Keratinocyte (primary cell): Measurements from ENCODE around the gene DBNDD1. TPM values are rescaled to one million over a fixed set of nuclear protein-coding genes. Genes with fewer than 3 reads are reported as not detected.

Source experiments
- DNase-seq: peaks from one replicate; pipeline ENCODE4 v3.0.0-alpha.2; 2011; ENCODE audit warnings: low read depth, missing footprints, low spot score
- FAIRE-seq: peaks from 2 replicates; lab custom pipeline; 2011; peaks lifted over from hg19 to GRCh38; lab: Jason Lieb, UNC
- H2AFZ ChIP-seq: 2 replicates; pipeline ENCODE4 v1.6.0; 2012; ENCODE audit warnings: low read length, control low read depth, inconsistent platforms; ENCODE audit not compliant: control insufficient read depth
- H3K27ac ChIP-seq: 2 replicates; pipeline ENCODE4 v1.5.1; 2011; ENCODE audit warnings: low read length; ENCODE audit not compliant: control insufficient read depth, insufficient read depth
- H3K27me3 ChIP-seq: 3 replicates; pipeline ENCODE4 v1.6.0; 2011; ENCODE audit warnings: low read length; ENCODE audit not compliant: control insufficient read depth, insufficient read depth; ENCODE audit errors: extremely low read depth
- H3K36me3 ChIP-seq, 2 experiments: 2 replicates in 1 of 2; 3 replicates in 1 of 2; pipeline ENCODE4 v1.5.1; 2011; ENCODE audit warnings: low read length in 2 of 2, mild to moderate bottlenecking in 1 of 2; ENCODE audit not compliant: control insufficient read depth in 2 of 2, insufficient read depth in 2 of 2; ENCODE audit errors: extremely low read depth in 1 of 2
- H3K4me1 ChIP-seq: 3 replicates; pipeline ENCODE4 v1.5.1; 2011; ENCODE audit warnings: low read length; ENCODE audit not compliant: control insufficient read depth, insufficient read depth; ENCODE audit errors: extremely low read depth
- H3K4me2 ChIP-seq: 3 replicates; pipeline ENCODE4 v1.6.0; 2011; ENCODE audit warnings: low read depth, low read length; ENCODE audit not compliant: control insufficient read depth, insufficient read depth; ENCODE audit errors: extremely low read depth
- H3K4me3 ChIP-seq, 3 experiments: fragments of 200-600 bp in 1 of 3; sonication (generic) in 1 of 3; 2 replicates in 2 of 3; 3 replicates in 1 of 3; pipeline ENCODE4 v1.5.1; 2011 to 2016; ENCODE audit warnings: low read length in 3 of 3, mild to moderate bottlenecking in 3 of 3, control low read depth in 2 of 3, inconsistent platforms in 1 of 3, low read depth in 1 of 3, mixed read lengths in 1 of 3, mixed run types in 1 of 3, moderate library complexity in 1 of 3; ENCODE audit not compliant: control insufficient read depth in 2 of 3, insufficient read depth in 2 of 3; ENCODE audit errors: extremely low read depth in 1 of 3
- H3K79me2 ChIP-seq: 2 replicates; pipeline ENCODE4 v1.6.0; 2012; ENCODE audit warnings: low read length; ENCODE audit not compliant: control insufficient read depth, insufficient read depth
- H3K9ac ChIP-seq: 3 replicates; pipeline ENCODE4 v1.6.0; 2011; ENCODE audit warnings: low read length; ENCODE audit not compliant: control insufficient read depth, insufficient read depth; ENCODE audit errors: extremely low read depth
- H3K9me1 ChIP-seq: 3 replicates; pipeline ENCODE4 v1.6.0; 2011; ENCODE audit warnings: low read length; ENCODE audit not compliant: control insufficient read depth, insufficient read depth; ENCODE audit errors: extremely low read depth
- H3K9me3 ChIP-seq: 2 replicates; pipeline ENCODE4 v1.5.1; 2012; ENCODE audit warnings: low read depth, low read length; ENCODE audit not compliant: control insufficient read depth
- H4K20me1 ChIP-seq: 3 replicates; pipeline ENCODE4 v1.6.0; 2011; ENCODE audit warnings: low read length; ENCODE audit not compliant: control insufficient read depth, insufficient read depth; ENCODE audit errors: extremely low read depth
- EZH2 ChIP-seq: IDR thresholded peaks from one replicate; pipeline ENCODE4 v1.6.1; 2012; ENCODE audit warnings: inconsistent platforms, mild to moderate bottlenecking, low read length, moderate library complexity
- dilution Hi-C: fragments of 300-500 bp; cut with MboI; formaldehyde crosslinking; loops from one replicate; pipeline ENCODE4 v1.7.0; 2020; ENCODE audit warnings: low sequenced_read_pairs; ENCODE audit not compliant: extremely low pct_ligation_motif_present
- polyA plus RNA-seq, 5 experiments: library from polyadenylated mRNA; depleted of rRNA in 3 of 5; stranded (reverse) in 3 of 5; stranded (forward) in 1 of 5; unstranded in 1 of 5; fragments of >200 nt; gene quantifications; 1 replicate in 1 of 5; 2 replicates in 3 of 5; 3 replicates in 1 of 5; pipeline versions ENCODE4 v1.2.1 to v1.2.3, GENCODE V29; 2011 to 2012; ENCODE audit warnings: missing spikeins in 2 of 5, low read depth in 1 of 5, low replicate concordance in 1 of 5
- TF ChIP-seq, protein P1 (sequence below), 3 experiments: IDR thresholded peaks in 1 of 3; conservative IDR thresholded peaks in 1 of 3; optimal IDR thresholded peaks in 1 of 3; 2 replicates in 2 of 3; 3 replicates in 1 of 3; pipeline versions ENCODE3 to v1.5.1; 2011; ENCODE audit warnings: low read length in 3 of 3, mild to moderate bottlenecking in 3 of 3, moderate library complexity in 2 of 3, control low read depth in 1 of 3, inconsistent platforms in 1 of 3; ENCODE audit not compliant: insufficient read depth in 2 of 3; ENCODE audit errors: extremely low read depth in 1 of 3

Gene DBNDD1
- polyA plus RNA-seq, 1 donor (not counting 4 experiments of a cell fraction or from before 2014, with no cell fraction given), result 1.7 TPM

DNA sequence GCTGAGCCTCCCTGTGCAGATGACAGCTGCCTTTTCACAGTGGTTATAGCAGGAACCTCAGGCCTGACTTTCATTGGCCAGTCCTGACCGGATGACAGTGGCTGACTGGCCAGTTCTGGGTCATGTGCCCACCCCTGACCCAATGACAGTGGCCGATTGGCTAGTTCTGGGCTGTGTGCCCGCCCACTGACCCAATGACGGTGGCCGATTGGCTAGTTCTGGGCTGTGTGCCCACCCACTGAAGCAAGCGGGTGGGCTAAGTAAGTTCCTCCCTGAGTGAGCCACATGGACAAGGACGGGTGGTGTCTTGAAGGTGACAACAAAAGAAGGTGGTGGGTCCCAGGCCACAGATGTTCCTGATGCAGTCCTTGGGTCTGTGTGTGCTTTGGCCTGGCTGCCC, 61.2 kb downstream of the DBNDD1 start:
- dilution Hi-C loops, result no loop called here
- H3K27me3 ChIP-seq, result no peaks in the 10 kb centered on the region
- no peak for DNase-seq

DNA sequence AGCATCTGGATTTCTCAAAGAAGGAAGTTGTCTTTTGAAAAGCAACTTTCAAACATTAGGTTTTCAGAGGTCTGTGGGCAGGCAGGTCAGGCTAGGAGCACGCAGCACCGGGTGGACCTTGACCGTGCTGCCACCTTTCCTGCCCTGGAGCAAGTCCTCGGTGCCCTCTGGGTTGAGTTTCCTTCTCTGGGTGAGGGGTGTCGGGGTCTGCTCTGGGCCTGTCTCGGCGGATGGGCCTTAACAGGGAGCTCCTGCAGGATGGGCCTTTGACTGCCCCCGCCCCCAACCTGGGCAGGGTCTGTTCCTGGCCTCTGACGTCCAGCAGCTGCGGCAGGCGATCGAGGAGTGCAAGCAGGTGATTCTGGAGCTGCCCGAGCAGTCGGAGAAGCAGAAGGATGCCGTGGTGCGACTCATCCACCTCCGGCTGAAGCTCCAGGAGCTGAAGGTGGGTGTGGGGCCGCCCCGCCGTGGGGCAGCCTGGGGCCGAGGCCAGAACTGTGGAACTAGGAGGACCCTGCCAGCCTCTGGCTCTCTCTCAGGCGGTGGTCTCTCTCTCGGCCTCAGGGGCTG, 62.0 kb downstream of the DBNDD1 start:
- no peak for DNase-seq
- Histone ChIP-seq H3K9me3 (no peaks in the 10 kb centered on the region), H3K9ac (no peak overlapping the region), H3K4me1 (no peaks in the 10 kb centered on the region), H4K20me1 (no peaks in the 10 kb centered on the region), H3K4me3 (no peak overlapping the region), H3K27me3 (no peaks in the 10 kb centered on the region), H3K79me2 (peaks cover 10% of the 10 kb centered on the region), H3K4me2 (no peak overlapping the region), H3K27ac (no peak overlapping the region), H3K9me1 (no peaks in the 10 kb centered on the region), H2AFZ (no peak overlapping the region), H3K36me3 (peaks cover 31 to 40% of the 10 kb centered on the region in 2 experiments)
- no peak for FAIRE-seq
- dilution Hi-C loops, result no loop called here
- TF ChIP-seq, protein P1, sequence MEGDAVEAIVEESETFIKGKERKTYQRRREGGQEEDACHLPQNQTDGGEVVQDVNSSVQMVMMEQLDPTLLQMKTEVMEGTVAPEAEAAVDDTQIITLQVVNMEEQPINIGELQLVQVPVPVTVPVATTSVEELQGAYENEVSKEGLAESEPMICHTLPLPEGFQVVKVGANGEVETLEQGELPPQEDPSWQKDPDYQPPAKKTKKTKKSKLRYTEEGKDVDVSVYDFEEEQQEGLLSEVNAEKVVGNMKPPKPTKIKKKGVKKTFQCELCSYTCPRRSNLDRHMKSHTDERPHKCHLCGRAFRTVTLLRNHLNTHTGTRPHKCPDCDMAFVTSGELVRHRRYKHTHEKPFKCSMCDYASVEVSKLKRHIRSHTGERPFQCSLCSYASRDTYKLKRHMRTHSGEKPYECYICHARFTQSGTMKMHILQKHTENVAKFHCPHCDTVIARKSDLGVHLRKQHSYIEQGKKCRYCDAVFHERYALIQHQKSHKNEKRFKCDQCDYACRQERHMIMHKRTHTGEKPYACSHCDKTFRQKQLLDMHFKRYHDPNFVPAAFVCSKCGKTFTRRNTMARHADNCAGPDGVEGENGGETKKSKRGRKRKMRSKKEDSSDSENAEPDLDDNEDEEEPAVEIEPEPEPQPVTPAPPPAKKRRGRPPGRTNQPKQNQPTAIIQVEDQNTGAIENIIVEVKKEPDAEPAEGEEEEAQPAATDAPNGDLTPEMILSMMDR (optimal IDR thresholded peaks at IDR 0.05 in 1 of 3, IDR thresholded peaks at IDR 0.05 in 1 of 3, conservative IDR thresholded peaks at IDR 0.05 in 1 of 3; ENCODE audit: extremely low read depth in 1 of 3, insufficient read depth in 2 of 3, low read length in 3 of 3), result no peak
- TF ChIP-seq EZH2, result no peak

More for the DNA sequence above, 61.2 kb downstream of the DBNDD1 start:
- H3K79me2 ChIP-seq, result peaks cover 7% of the 10 kb centered on the region
- TF ChIP-seq EZH2, result no peak
- TF ChIP-seq, protein P1 (optimal IDR thresholded peaks at IDR 0.05 in 1 of 3, IDR thresholded peaks at IDR 0.05 in 1 of 3, conservative IDR thresholded peaks at IDR 0.05 in 1 of 3; ENCODE audit: extremely low read depth in 1 of 3, insufficient read depth in 2 of 3, low read length in 3 of 3), result no peak
- H4K20me1 ChIP-seq, result no peaks in the 10 kb centered on the region
- H3K9me3 ChIP-seq, result no peaks in the 10 kb centered on the region
- H3K9ac ChIP-seq, result no peak overlapping the region
- H3K4me3 ChIP-seq, result no peak overlapping the region
- no peak overlapping the region for H3K27ac ChIP-seq
- no peak for FAIRE-seq
- H3K4me2 ChIP-seq, result no peak overlapping the region
- H3K9me1 ChIP-seq, result no peaks in the 10 kb centered on the region
- H2AFZ ChIP-seq, result no peak overlapping the region
- peaks cover 31 to 40% of the 10 kb centered on the region in 2 experiments for H3K36me3 ChIP-seq
- no peaks in the 10 kb centered on the region for H3K4me1 ChIP-seq
